Naive B cell (primary cell): Measurements from ENCODE around the gene SPG11. TPM values are rescaled to one million over a fixed set of nuclear protein-coding genes. Genes with fewer than 3 reads are reported as not detected.

Experiments
- polyA plus RNA-seq, 6 donors: library from polyadenylated mRNA; unstranded; fragments of 300-500 nt; fragmentation: Illumina TruSeq; gene quantifications; one replicate each; pipeline ENCODE4 v1.2.3, GENCODE V29; 2021; ENCODE audit warnings: low read depth in 6 of 6

The SPG11 gene
- polyA plus RNA-seq, 6 donors from 2014 or later, result 19.7 to 70.0 (median 53.0) TPM

Other genes with a start within 250 kb of the SPG11 start
- gene CTDSPL2, start 236.0 kb downstream of the SPG11 start, polyA plus RNA-seq, result 10 to 100 TPM; 29.0 to 48.6 (median 44.5) TPM
- 10 to 100 TPM in 5 of 6 donors, 1 to 10 TPM in 1; 9.3 to 22.5 (median 13.1) TPM for gene EIF3J, start 126.5 kb downstream of the SPG11 start, polyA plus RNA-seq
- gene PATL2, start 47.7 kb upstream of the SPG11 start, polyA plus RNA-seq, result 10 to 100 TPM in 5 of 6 donors, 1 to 10 TPM in 1; 9.3 to 28.6 (median 20.2) TPM
- over 10,000 TPM; 15,630 to 30,116 (median 21,556) TPM for gene B2M, start 47.9 kb upstream of the SPG11 start, polyA plus RNA-seq
- gene TRIM69, start 72.9 kb upstream of the SPG11 start, polyA plus RNA-seq, result 10 to 100 TPM in 5 of 6 donors, 1 to 10 TPM in 1; 9.4 to 22.4 (median 18.1) TPM